Liver (tissue), 9 donors: Measurements from ENCODE around the gene P3H2. TPM values are rescaled to one million over a fixed set of nuclear protein-coding genes. Genes with fewer than 3 reads are reported as not detected.

Source experiments
- DNase-seq: peaks from one replicate; pipeline ENCODE4 v3.0.0-alpha.2; 2017; ENCODE audit warnings: low spot score
- H3K27ac ChIP-seq, 2 donors: one replicate each; pipeline ENCODE4 v1.7.0; 2013; ENCODE audit warnings: inconsistent platforms in 2 of 2, low read length in 2 of 2, control low read depth in 1 of 2, low read depth in 1 of 2, mild to moderate bottlenecking in 1 of 2
- H3K27me3 ChIP-seq, 4 donors: one replicate each; pipeline versions ENCODE4 v1.6.1 to v1.7.0; 2013; ENCODE audit warnings: low read length in 3 of 4, inconsistent platforms in 1 of 4, mild to moderate bottlenecking in 1 of 4, moderate library complexity in 1 of 4; ENCODE audit not compliant: control insufficient read depth in 4 of 4, insufficient read depth in 4 of 4
- H3K36me3 ChIP-seq, 4 donors: one replicate each; pipeline versions ENCODE4 v1.6.1 to v1.7.0; 2013; ENCODE audit warnings: low read length in 3 of 4, mild to moderate bottlenecking in 3 of 4, low read depth in 1 of 4, moderate library complexity in 1 of 4; ENCODE audit not compliant: control insufficient read depth in 4 of 4, insufficient read depth in 3 of 4
- H3K4me1 ChIP-seq, 4 donors: one replicate each; pipeline versions ENCODE4 v1.6.1 to v1.7.0; 2013; ENCODE audit warnings: low read length in 3 of 4, mild to moderate bottlenecking in 3 of 4, moderate library complexity in 1 of 4; ENCODE audit not compliant: control insufficient read depth in 4 of 4, insufficient read depth in 4 of 4
- H3K4me3 ChIP-seq, 3 donors: one replicate each; pipeline versions ENCODE4 v1.6.1 to v1.7.0; 2013; ENCODE audit warnings: low read length in 3 of 3, control low read depth in 1 of 3, low read depth in 1 of 3, mild to moderate bottlenecking in 1 of 3
- H3K9ac ChIP-seq, 2 donors: one replicate each; pipeline ENCODE4 v1.7.0; 2013; ENCODE audit warnings: low read length in 2 of 2, mild to moderate bottlenecking in 2 of 2, moderate library complexity in 2 of 2, control low read depth in 1 of 2, low read depth in 1 of 2
- H3K9me3 ChIP-seq, 4 donors: one replicate each; pipeline versions ENCODE4 v1.6.1 to v1.7.0; 2013; ENCODE audit warnings: low read length in 3 of 4; ENCODE audit not compliant: control insufficient read depth in 4 of 4
- ATF3 ChIP-seq: IDR thresholded peaks from 2 replicates; pipeline ENCODE4 v1.6.1; 2016; ENCODE audit warnings: antibody characterized with exemption
- CTCF ChIP-seq: fragments of 150-350 bp; IDR thresholded peaks from 2 replicates; pipeline ENCODE4 v1.5.1; 2017; ENCODE audit warnings: improper control_type of control experiment, low read depth, low read length; ENCODE audit not compliant: missing input control
- EGR1 ChIP-seq, 2 donors: IDR thresholded peaks; 2 replicates each; pipeline ENCODE4 v1.6.1; 2016 to 2018; ENCODE audit warnings: antibody characterized with exemption in 2 of 2, low read depth in 2 of 2
- FOXA1 ChIP-seq: IDR thresholded peaks from 2 replicates; pipeline ENCODE4 v1.6.1; 2016; ENCODE audit warnings: antibody characterized with exemption
- HNF4G ChIP-seq: IDR thresholded peaks from 2 replicates; pipeline ENCODE4 v1.6.1; 2016; ENCODE audit warnings: antibody characterized with exemption
- JUND ChIP-seq, 2 donors: IDR thresholded peaks; 2 replicates each; pipeline ENCODE4 v1.6.1; 2016; ENCODE audit warnings: antibody characterized with exemption in 2 of 2
- MAX ChIP-seq: IDR thresholded peaks from 2 replicates; pipeline ENCODE4 v1.6.1; 2016; ENCODE audit warnings: antibody characterized with exemption
- NR2F2 ChIP-seq: IDR thresholded peaks from 2 replicates; pipeline ENCODE4 v1.6.1; 2016; ENCODE audit warnings: antibody characterized with exemption
- RAD21 ChIP-seq, 2 donors: IDR thresholded peaks; 2 replicates each; pipeline ENCODE4 v1.6.1; 2016; ENCODE audit warnings: antibody characterized with exemption in 2 of 2, mild to moderate bottlenecking in 2 of 2
- REST ChIP-seq: IDR thresholded peaks from 2 replicates; pipeline ENCODE4 v1.6.1; 2016; ENCODE audit warnings: antibody characterized with exemption, mild to moderate bottlenecking
- RXRA ChIP-seq, 2 donors: IDR thresholded peaks; 2 replicates each; pipeline ENCODE4 v1.6.1; 2017 to 2018; ENCODE audit warnings: antibody characterized with exemption in 2 of 2, mild to moderate bottlenecking in 1 of 2
- SP1 ChIP-seq: IDR thresholded peaks from 2 replicates; pipeline ENCODE4 v1.6.1; 2018; ENCODE audit warnings: antibody characterized with exemption, mild to moderate bottlenecking
- TAF1 ChIP-seq: conservative IDR thresholded peaks from 2 replicates; pipeline ENCODE4 v1.6.1; 2016; ENCODE audit warnings: antibody characterized with exemption, mild to moderate bottlenecking
- ZBTB33 ChIP-seq: IDR thresholded peaks from 2 replicates; pipeline ENCODE4 v1.6.1; 2016; ENCODE audit warnings: antibody characterized with exemption
- WGBS: extraction: QIAGEN DNeasy Blood & Tissue Kit; methylation state at CpG from one replicate; pipeline ENCODE4 v1.1.7; 2013; 5-methylcytosine and 5-hydroxymethylcytosine counted together
- polyA plus RNA-seq, 2 donors: library from polyadenylated mRNA; stranded (reverse) in 1 of 2; unstranded in 1 of 2; fragments of 200-250 nt in 1 of 2; fragments of >200 nt in 1 of 2; fragmentation: Nextera tagmentation in 1 of 2; extraction: Ambion mirVana in 1 of 2; gene quantifications; one replicate each; pipeline versions ENCODE4 v1.2.1 to v1.2.3, GENCODE V29; 2013 to 2015
- total RNA-seq, 2 donors: library from RNA; depleted of rRNA; stranded (reverse); fragments of >200 nt; gene quantifications; one replicate each; pipeline ENCODE4 v1.2.3, GENCODE V29; 2014
- donor health status: healthy.
- donor health status: healthy.
- donor health status: healthy.
- donor health status: healthy.
- donor health status: healthy.

Gene P3H2
- total and polyA plus RNA-seq, 4 donors = 1.9 to 6.9 (median 4.1) TPM

GRCh38 chr3:189944285-189945145 lies 176.2 kb downstream of the P3H2 start:
- Histone ChIP-seq H3K4me3 (no peak overlapping the region), H3K4me1 (peaks cover 0 to 2% (median 1%) of the 10 kb centered on the region in 4 donors), H3K9me3 (no peaks in the 10 kb centered on the region), H3K9ac (no peak overlapping the region), H3K27me3 (no peaks in the 10 kb centered on the region), H3K36me3 (no peaks in the 10 kb centered on the region), H3K27ac (no peak overlapping the region)
- TF ChIP-seq JUND (IDR thresholded peaks at IDR 0.05) = no peak
- no peak for TF ChIP-seq RAD21 (IDR thresholded peaks at IDR 0.05)
- no peak for TF ChIP-seq CTCF
- WGBS = 84% methylated on average over 14 of the region's 14 CpGs
- no peak for DNase-seq

- Histone ChIP-seq H3K4me3 (no peak overlapping the region), H3K9ac (no peak overlapping the region), H3K27ac (no peak overlapping the region), H3K9me3 (no peaks in the 10 kb centered on the region), H3K27me3 (no peaks in the 10 kb centered on the region), H3K36me3 (no peaks in the 10 kb centered on the region), H3K4me1 (no peaks in the 10 kb centered on the region)
- no peak for TF ChIP-seq RAD21 (IDR thresholded peaks at IDR 0.05)
- TF ChIP-seq CTCF = no peak
- no peak for TF ChIP-seq FOXA1
- no peak for TF ChIP-seq RXRA (IDR thresholded peaks at IDR 0.05)
- no peak for TF ChIP-seq TAF1
- no peak for TF ChIP-seq SP1
- no peak for TF ChIP-seq REST
- TF ChIP-seq ATF3 = no peak
- no peak for TF ChIP-seq NR2F2
- TF ChIP-seq ZBTB33 = no peak
- TF ChIP-seq HNF4G = no peak
- no peak for TF ChIP-seq MAX
- no peak for TF ChIP-seq EGR1 (IDR thresholded peaks at IDR 0.05; ENCODE audit: low read depth in 2 of 2)
- WGBS = 92% methylated on average over 3 of the region's 3 CpGs
- DNase-seq = no peak
Measured at GRCh38 chr3:189942948-189943347, 177.7 kb downstream of the P3H2 start.
